Ovary (tissue), 3 donors: Measurements from ENCODE around the gene PTPRU.

Source experiments
- CTCF ChIP-seq, 3 donors: fragments of 450-650 bp in 2 of 3; fragments of 200-600 bp in 1 of 3; IDR thresholded peaks; one replicate each; pipeline versions ENCODE4 v1.5.1 to v1.8.0; 2016 to 2022; ENCODE audit warnings: antibody characterized with exemption in 3 of 3, mild to moderate bottlenecking in 1 of 3
- POLR2A ChIP-seq: fragments of 450-650 bp; IDR thresholded peaks from one replicate; pipeline ENCODE4 v1.6.1; 2017; ENCODE audit warnings: antibody characterized with exemption, mild to moderate bottlenecking, moderate library complexity
- donor health status: DM: no; HTN: no; CAD: no.

- TF ChIP-seq CTCF (IDR thresholded peaks at IDR 0.05) = no peak
- no peak for TF ChIP-seq POLR2A
Measured at GRCh38 chr1:29354511-29355098, 118.3 kb downstream of the PTPRU start.
